Small intestine (tissue), 7 donors: ENCODE measurements around the gene VIL1. TPM values are rescaled to one million over a fixed set of nuclear protein-coding genes. Genes with fewer than 3 reads are reported as not detected.
A peak's percentile ranks its signal among the peaks of the same experiment; 100 is the strongest.

Experiments
- DNase-seq, 2 donors: peaks; one replicate each; pipeline versions ENCODE4 v3.0.0 to v3.0.0-alpha.2; 2013
- FAIRE-seq: peaks from 2 replicates; lab custom pipeline; 2012; peaks lifted over from hg19 to GRCh38; lab: Jason Lieb, UNC
- H3K27ac ChIP-seq, 3 donors: one replicate each; pipeline ENCODE4 v1.5.1; 2013; ENCODE audit warnings: low read length in 2 of 3, mild to moderate bottlenecking in 2 of 3, control low read depth in 1 of 3, inconsistent platforms in 1 of 3, low read depth in 1 of 3, moderate library complexity in 1 of 3
- H3K27me3 ChIP-seq, 3 donors: one replicate each; pipeline ENCODE4 v1.6.1; 2013; ENCODE audit warnings: low read length in 3 of 3, inconsistent platforms in 1 of 3; ENCODE audit not compliant: control insufficient read depth in 3 of 3, insufficient read depth in 3 of 3
- H3K36me3 ChIP-seq, 3 donors: one replicate each; pipeline ENCODE4 v1.6.1; 2013; ENCODE audit warnings: low read length in 3 of 3, inconsistent platforms in 1 of 3, low read depth in 1 of 3, mild to moderate bottlenecking in 1 of 3, moderate library complexity in 1 of 3; ENCODE audit not compliant: control insufficient read depth in 3 of 3, insufficient read depth in 2 of 3
- H3K4me1 ChIP-seq, 3 donors: one replicate each; pipeline ENCODE4 v1.6.1; 2013; ENCODE audit warnings: low read length in 2 of 3, inconsistent platforms in 1 of 3, low read depth in 1 of 3, mild to moderate bottlenecking in 1 of 3, moderate library complexity in 1 of 3; ENCODE audit not compliant: control insufficient read depth in 3 of 3, insufficient read depth in 2 of 3
- H3K4me3 ChIP-seq, 3 donors: one replicate each; pipeline ENCODE4 v1.5.1; 2013; ENCODE audit warnings: low read length in 3 of 3, control low read depth in 1 of 3, inconsistent platforms in 1 of 3, low read depth in 1 of 3, mild to moderate bottlenecking in 1 of 3, moderate library complexity in 1 of 3
- H3K9me3 ChIP-seq, 2 donors: one replicate each; pipeline ENCODE4 v1.6.1; 2013; ENCODE audit warnings: low read depth in 1 of 2, low read length in 1 of 2; ENCODE audit not compliant: control insufficient read depth in 2 of 2, insufficient read depth in 1 of 2
- WGBS, 3 donors: extraction: QIAGEN DNeasy Blood & Tissue Kit; methylation state at CpG; one replicate each; pipeline ENCODE4 v1.1.7; 2013; 5-methylcytosine and 5-hydroxymethylcytosine counted together
- polyA plus RNA-seq, 4 donors: library from polyadenylated mRNA; stranded (reverse) in 3 of 4; unstranded in 1 of 4; fragments of 200-250 nt in 3 of 4; fragments of 120-200 nt in 1 of 4; gene quantifications; one replicate each; pipeline versions ENCODE4 v1.2.1 to v1.2.3, GENCODE V29; 2013
- donor health status: healthy with polysubstance abuse.
- donor health status: control.
- donor health status: control.
- donor health status: Bipolar disorder and iron deficiency.
- donor health status: healthy.

VIL1 gene
- polyA plus RNA-seq, 4 donors = 247 to 678 (median 313) TPM

DNA sequence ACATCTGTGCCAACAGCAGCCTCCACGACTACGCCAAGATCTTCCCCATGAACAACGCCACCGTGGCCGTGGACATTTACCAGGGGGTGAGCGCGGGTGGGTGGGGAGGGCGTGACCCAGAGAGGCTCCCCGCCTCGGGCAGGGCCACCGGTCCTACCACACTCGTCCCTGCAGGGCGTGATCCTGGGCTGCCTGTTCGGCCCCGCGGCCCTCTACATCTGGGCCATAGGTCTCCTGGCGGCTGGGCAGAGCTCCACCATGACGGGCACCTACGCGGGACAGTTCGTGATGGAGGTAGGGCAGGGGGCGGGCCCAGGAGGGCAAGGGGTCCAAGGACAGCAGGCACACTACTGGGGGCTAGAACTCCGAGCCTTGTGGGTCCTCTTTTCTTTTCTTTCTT lies 27.7 kb upstream of the VIL1 start:
- no peaks in the 10 kb centered on the region for H3K27me3 ChIP-seq
- no peak overlapping the region for H3K4me3 ChIP-seq
- FAIRE-seq (no peak), DNase-seq (no peak)
- peaks cover 0 to 23% (median 0%) of the 10 kb centered on the region in 3 donors for H3K4me1 ChIP-seq
- 88 to 94% (median 90%) methylated on average over 18 to 23 of the region's 23 CpGs for WGBS, 3 donors
- H3K9me3 ChIP-seq = no peaks in the 10 kb centered on the region
- no peak overlapping the region for H3K27ac ChIP-seq
- no peaks in the 10 kb centered on the region for H3K36me3 ChIP-seq

GRCh38 chr2:218392459-218392858 lies 26.5 kb upstream of the VIL1 start:
- DNase-seq (no peak), FAIRE-seq (no peak)
- no peak overlapping the region for H3K27ac ChIP-seq
- no peaks in the 10 kb centered on the region for H3K36me3 ChIP-seq
- H3K27me3 ChIP-seq = no peaks in the 10 kb centered on the region
- WGBS, 3 donors = 88 to 93% (median 88%) methylated on average over 5 of the region's 5 CpGs
- H3K4me1 ChIP-seq = peaks cover 0 to 22% (median 0%) of the 10 kb centered on the region in 3 donors
- no peak overlapping the region for H3K4me3 ChIP-seq
- H3K9me3 ChIP-seq = no peaks in the 10 kb centered on the region

DNA sequence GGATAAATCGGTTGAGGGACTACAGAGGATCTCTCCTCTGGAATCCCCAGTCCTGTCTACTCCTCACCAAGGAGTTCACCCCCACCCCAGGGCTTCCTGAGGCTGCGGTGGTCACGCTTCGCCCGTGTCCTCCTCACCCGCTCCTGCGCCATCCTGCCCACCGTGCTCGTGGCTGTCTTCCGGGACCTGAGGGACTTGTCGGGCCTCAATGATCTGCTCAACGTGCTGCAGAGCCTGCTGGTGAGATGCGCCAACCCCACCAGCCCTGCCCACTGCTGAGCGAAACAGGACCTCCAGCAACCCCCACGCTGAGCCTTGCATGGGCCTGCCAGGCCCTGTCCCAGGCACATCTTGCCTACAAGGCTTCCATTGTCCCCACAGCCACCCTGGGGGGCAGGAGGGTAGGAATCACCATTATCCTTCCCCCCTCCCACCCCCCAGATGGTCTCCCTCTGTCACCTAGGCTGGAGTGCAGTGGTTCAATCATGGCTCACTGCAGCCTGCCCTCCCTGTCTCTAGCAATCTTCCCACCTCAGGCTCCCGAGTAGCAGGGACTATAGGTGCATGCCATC lies 25.9 kb upstream of the VIL1 start:
- H3K27ac ChIP-seq = no peak overlapping the region

GRCh38 chr2:218393750-218394290 lies 25.1 kb upstream of the VIL1 start:
- Histone ChIP-seq H3K4me3 (no peak overlapping the region), H3K36me3 (no peaks in the 10 kb centered on the region), H3K27ac (no peak overlapping the region), H3K4me1 (peaks cover 0 to 26% (median 0%) of the 10 kb centered on the region in 3 donors), H3K27me3 (no peaks in the 10 kb centered on the region), H3K9me3 (no peaks in the 10 kb centered on the region)
- no peak for FAIRE-seq
- no peak for DNase-seq
- 59 to 67% (median 66%) methylated on average over 7 to 8 of the region's 8 CpGs for WGBS, 3 donors

More for the DNA sequence above, 25.9 kb upstream of the VIL1 start:
- no peak for DNase-seq
- Histone ChIP-seq H3K4me3 (no peak overlapping the region), H3K9me3 (no peaks in the 10 kb centered on the region), H3K36me3 (no peaks in the 10 kb centered on the region), H3K4me1 (peaks cover 0 to 22% (median 0%) of the 10 kb centered on the region in 3 donors), H3K27me3 (no peaks in the 10 kb centered on the region)
- FAIRE-seq = no peak
- 84 to 88% (median 86%) methylated on average over 15 to 16 of the region's 16 CpGs for WGBS, 3 donors

DNA sequence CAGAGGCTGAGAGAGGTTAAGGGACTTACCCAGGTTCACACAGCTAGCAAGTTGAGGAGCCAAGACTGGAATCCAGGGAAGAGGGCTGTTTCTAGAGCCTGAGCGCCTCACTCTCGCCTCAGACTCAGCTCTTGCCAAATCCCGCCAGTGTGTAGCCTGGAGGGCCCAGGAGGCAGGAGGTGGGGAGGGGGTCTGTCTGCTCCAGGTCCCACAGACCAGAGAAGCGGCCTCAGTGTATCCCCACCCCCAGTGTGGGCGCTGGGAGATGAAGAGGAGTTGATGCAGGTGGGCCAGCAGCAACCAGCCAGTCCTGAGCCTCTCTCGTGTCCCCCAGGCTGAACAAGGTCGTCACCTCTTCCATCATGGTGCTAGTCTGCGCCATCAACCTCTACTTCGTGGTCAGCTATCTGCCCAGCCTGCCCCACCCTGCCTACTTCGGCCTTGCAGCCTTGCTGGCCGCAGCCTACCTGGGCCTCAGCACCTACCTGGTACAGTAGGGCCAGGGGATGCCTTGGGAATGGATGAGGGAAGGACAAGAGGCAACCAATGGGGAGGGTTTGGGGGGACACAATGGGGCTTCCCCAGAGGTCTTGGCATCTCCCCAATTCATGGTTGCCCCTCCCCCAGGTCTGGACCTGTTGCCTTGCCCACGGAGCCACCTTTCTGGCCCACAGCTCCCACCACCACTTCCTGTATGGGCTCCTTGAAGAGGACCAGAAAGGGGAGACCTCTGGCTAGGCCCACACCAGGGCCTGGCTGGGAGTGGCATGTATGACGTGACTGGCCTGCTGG lies 24.4 kb upstream of the VIL1 start:
- Histone ChIP-seq H3K27me3 (no peaks in the 10 kb centered on the region), H3K9me3 (no peaks in the 10 kb centered on the region), H3K4me1 (peaks cover 0 to 28% (median 0%) of the 10 kb centered on the region in 3 donors), H3K36me3 (no peaks in the 10 kb centered on the region), H3K4me3 (no peak overlapping the region), H3K27ac (no peak overlapping the region)
- 80 to 88% (median 84%) methylated on average over 12 to 13 of the region's 13 CpGs for WGBS, 3 donors
- FAIRE-seq (no peak), DNase-seq (no peak)

GRCh38 chr2:218395090-218395444 lies 23.9 kb upstream of the VIL1 start:
- H3K9me3 ChIP-seq = no peaks in the 10 kb centered on the region
- 75% methylated on average over 6 of the region's 6 CpGs for WGBS, 3 donors
- no peak for FAIRE-seq
- H3K4me1 ChIP-seq = peaks cover 0 to 26% (median 0%) of the 10 kb centered on the region in 3 donors
- no peaks in the 10 kb centered on the region for H3K36me3 ChIP-seq
- no peak overlapping the region for H3K27ac ChIP-seq
- H3K27me3 ChIP-seq = no peaks in the 10 kb centered on the region
- H3K4me3 ChIP-seq = no peak overlapping the region
- DNase-seq = no peak

DNA sequence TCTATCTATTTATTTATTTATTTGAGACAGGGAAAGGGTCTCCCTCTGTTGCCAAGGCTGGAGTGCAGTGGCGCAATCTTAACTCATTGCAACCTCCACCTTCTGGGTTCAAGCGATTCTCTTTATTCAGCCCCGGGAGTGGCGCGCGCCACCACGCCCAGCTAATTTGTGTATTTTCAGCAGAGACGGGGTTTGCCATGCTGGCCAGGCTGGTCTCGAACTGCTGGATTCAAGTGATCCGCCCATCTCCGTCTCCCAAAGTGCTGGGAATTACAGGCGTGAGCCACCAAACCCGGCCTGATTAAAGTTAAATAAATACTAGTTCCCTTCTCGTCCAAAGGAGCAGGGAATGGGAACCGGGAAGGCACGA lies 23.5 kb upstream of the VIL1 start:
- Histone ChIP-seq H3K27ac (peak overlapping the region; percentile 39 to 100 (median 62)), H3K4me1 (peaks cover 0 to 26% (median 0%) of the 10 kb centered on the region in 3 donors), H3K4me3 (peak overlapping the region in 2 of 3 donors; percentile 36 to 96), H3K36me3 (no peaks in the 10 kb centered on the region), H3K27me3 (no peaks in the 10 kb centered on the region), H3K9me3 (no peaks in the 10 kb centered on the region)
- DNase-seq (peak in 1 of 2 donors; percentile 25), FAIRE-seq (no peak)
- WGBS, 3 donors = 12 to 29% (median 26%) methylated on average over 16 of the region's 16 CpGs

GRCh38 chr2:218395826-218396687 lies 22.9 kb upstream of the VIL1 start:
- Histone ChIP-seq H3K27ac (peak overlapping the region; percentile 99 to 100 (median 100)), H3K36me3 (peaks cover 0 to 2% (median 0%) of the 10 kb centered on the region in 3 donors), H3K9me3 (no peaks in the 10 kb centered on the region), H3K27me3 (no peaks in the 10 kb centered on the region), H3K4me1 (peaks cover 0 to 26% (median 0%) of the 10 kb centered on the region in 3 donors), H3K4me3 (peak overlapping the region; percentile 59 to 96 (median 71))
- FAIRE-seq (no peak), DNase-seq (peak; percentile 96 to 98)
- WGBS, 3 donors = 0 to 2% (median 1%) methylated on average over 46 to 57 of the region's 57 CpGs
